H9 (cell line): Measurements from ENCODE around the gene GSTA4. TPM values are rescaled to one million over a fixed set of nuclear protein-coding genes. Genes with fewer than 3 reads are reported as not detected.

Source experiments
- DNase-seq: peaks from one replicate; pipeline ENCODE4 v3.0.0-alpha.2; 2017
- H2AFZ ChIP-seq: one replicate; pipeline ENCODE4 v1.6.1; 2013; ENCODE audit warnings: mild to moderate bottlenecking, low read length, control low read depth, moderate library complexity
- H2AK5ac ChIP-seq: 2 replicates; pipeline ENCODE4 v1.6.1; 2013; ENCODE audit warnings: low read length, control low read depth, mixed read lengths; ENCODE audit not compliant: insufficient read length
- H2BK120ac ChIP-seq: one replicate; pipeline ENCODE4 v1.6.1; 2013; ENCODE audit warnings: low read depth, mild to moderate bottlenecking, low read length, control low read depth, inconsistent platforms; ENCODE audit not compliant: poor library complexity, severe bottlenecking
- H2BK12ac ChIP-seq: 2 replicates; pipeline ENCODE4 v1.6.1; 2013; ENCODE audit warnings: low read length, control low read depth, mixed read lengths, low read depth; ENCODE audit not compliant: insufficient read length
- H2BK15ac ChIP-seq: 2 replicates; pipeline ENCODE4 v1.6.1; 2013; ENCODE audit warnings: low read depth, low read length, control low read depth
- H2BK20ac ChIP-seq: one replicate; pipeline ENCODE4 v1.6.1; 2013; ENCODE audit warnings: low read depth, mild to moderate bottlenecking, low read length, control low read depth, inconsistent platforms; ENCODE audit not compliant: poor library complexity, severe bottlenecking
- H2BK5ac ChIP-seq: 2 replicates; pipeline ENCODE4 v1.6.1; 2013; ENCODE audit warnings: low read length, control low read depth, mixed read lengths; ENCODE audit not compliant: insufficient read length
- H3K14ac ChIP-seq: 2 replicates; pipeline ENCODE4 v1.6.1; 2013; ENCODE audit warnings: low read length, control low read depth; ENCODE audit not compliant: insufficient read depth
- H3K18ac ChIP-seq: 2 replicates; pipeline ENCODE4 v1.6.1; 2013; ENCODE audit warnings: low read depth, mild to moderate bottlenecking, mixed read lengths, low read length, control low read depth; ENCODE audit not compliant: insufficient read length
- H3K23ac ChIP-seq: 2 replicates; pipeline ENCODE4 v1.6.1; 2013; ENCODE audit warnings: low read length, control low read depth, mixed read lengths, low read depth; ENCODE audit not compliant: insufficient read length
- H3K23me2 ChIP-seq: 2 replicates; pipeline ENCODE4 v1.6.1; 2013; ENCODE audit warnings: low read depth, mild to moderate bottlenecking, mixed read lengths, low read length, control low read depth; ENCODE audit not compliant: insufficient read length, poor library complexity, severe bottlenecking
- H3K27ac ChIP-seq: 2 replicates; pipeline ENCODE4 v1.5.1; 2013; ENCODE audit warnings: low read length, control low read depth, mixed read lengths, low read depth; ENCODE audit not compliant: insufficient read length
- H3K27me3 ChIP-seq: 2 replicates; pipeline ENCODE4 v1.6.1; 2013; ENCODE audit warnings: low read length, control low read depth, inconsistent platforms; ENCODE audit not compliant: insufficient read depth
- H3K4ac ChIP-seq: 2 replicates; pipeline ENCODE4 v1.6.1; 2013; ENCODE audit warnings: low read depth, mild to moderate bottlenecking, control low read depth, inconsistent platforms, low read length, moderate library complexity
- H3K4me1 ChIP-seq: 2 replicates; pipeline ENCODE4 v1.6.1; 2013; ENCODE audit warnings: low read length, control low read depth, inconsistent platforms; ENCODE audit not compliant: insufficient read depth
- H3K4me2 ChIP-seq: 2 replicates; pipeline ENCODE4 v1.6.1; 2013; ENCODE audit warnings: low read length, control low read depth, mixed read lengths; ENCODE audit not compliant: insufficient read length, insufficient read depth
- H3K56ac ChIP-seq: 2 replicates; pipeline ENCODE4 v1.6.1; 2013; ENCODE audit warnings: low read depth, mild to moderate bottlenecking, mixed read lengths, low read length, control low read depth; ENCODE audit not compliant: insufficient read length
- H3K79me1 ChIP-seq: 2 replicates; pipeline ENCODE4 v1.6.1; 2013; ENCODE audit warnings: low read depth, mild to moderate bottlenecking, moderate library complexity, low read length, control low read depth, inconsistent platforms; ENCODE audit not compliant: insufficient read depth, poor library complexity, severe bottlenecking
- H3K79me2 ChIP-seq: 2 replicates; pipeline ENCODE4 v1.6.1; 2013; ENCODE audit warnings: low read length, control low read depth, inconsistent platforms; ENCODE audit not compliant: insufficient read depth
- H3K9ac ChIP-seq: 2 replicates; pipeline ENCODE4 v1.6.1; 2013; ENCODE audit warnings: low read length, control low read depth, mixed read lengths; ENCODE audit not compliant: insufficient read length; ENCODE audit errors: extremely low read depth
- H3K9me3 ChIP-seq: one replicate; pipeline ENCODE4 v1.6.1; 2013; ENCODE audit warnings: low read depth, low read length, inconsistent platforms; ENCODE audit not compliant: control insufficient read depth
- H3T11ph ChIP-seq: one replicate; pipeline ENCODE4 v1.6.1; 2013; ENCODE audit warnings: mild to moderate bottlenecking, low read length, control low read depth, inconsistent platforms
- H4K20me1 ChIP-seq: one replicate; pipeline ENCODE4 v1.6.1; 2013; ENCODE audit not compliant: control insufficient read depth, insufficient read length, insufficient read depth
- H4K5ac ChIP-seq: 2 replicates; pipeline ENCODE4 v1.6.1; 2013; ENCODE audit warnings: low read depth, mild to moderate bottlenecking, mixed read lengths, low read length, control low read depth; ENCODE audit not compliant: insufficient read length
- H4K8ac ChIP-seq: replicated peaks from 2 replicates; pipeline ENCODE4 v1.6.1; 2013; ENCODE audit warnings: low read length, control low read depth, mixed read lengths, low read depth; ENCODE audit not compliant: insufficient read length
- H4K91ac ChIP-seq: 2 replicates; pipeline ENCODE4 v1.6.1; 2013; ENCODE audit warnings: low read depth, mild to moderate bottlenecking, moderate library complexity, mixed read lengths, low read length, control low read depth; ENCODE audit not compliant: insufficient read length
- H3K27ac Mint-ChIP-seq, 3 experiments: 2 replicates in 2 of 3; 3 replicates in 1 of 3; pipeline ENCODE4 v1.8.0; 2020 to 2021; ENCODE audit warnings: mixed read lengths in 3 of 3, mild to moderate bottlenecking in 1 of 3, moderate library complexity in 1 of 3
- H3K27me3 Mint-ChIP-seq: 2 replicates; pipeline ENCODE4 v1.8.0; 2021; ENCODE audit warnings: low read depth, mild to moderate bottlenecking, moderate library complexity, mixed read lengths
- H3K36me3 Mint-ChIP-seq, 3 experiments: 2 replicates in 2 of 3; 3 replicates in 1 of 3; pipeline ENCODE4 v1.8.0; 2020 to 2021; ENCODE audit warnings: low read depth in 3 of 3, mixed read lengths in 3 of 3; ENCODE audit not compliant: insufficient read depth in 1 of 3
- H3K4me1 Mint-ChIP-seq, 2 experiments: 2 replicates each; pipeline ENCODE4 v1.8.0; 2020; ENCODE audit warnings: mixed read lengths in 2 of 2
- H3K4me3 Mint-ChIP-seq, 2 experiments: 2 replicates in 1 of 2; 3 replicates in 1 of 2; pipeline ENCODE4 v1.8.0; 2020 to 2021; ENCODE audit warnings: mild to moderate bottlenecking in 2 of 2, mixed read lengths in 2 of 2, moderate library complexity in 1 of 2
- H3K9me3 Mint-ChIP-seq, 2 experiments: 2 replicates in 1 of 2; 3 replicates in 1 of 2; pipeline ENCODE4 v1.8.0; 2020; ENCODE audit warnings: mild to moderate bottlenecking in 2 of 2, mixed read lengths in 2 of 2, moderate library complexity in 1 of 2
- WGBS: extraction: QIAGEN DNeasy Blood & Tissue Kit; methylation state at CpG from one replicate; pipeline ENCODE4 v1.1.7; 2013; ENCODE audit warnings: missing lambda C conversion rate, low lambda C conversion rate, mixed read lengths; ENCODE audit not compliant: insufficient read length; ENCODE audit errors: extremely low coverage; 5-methylcytosine and 5-hydroxymethylcytosine counted together
- total RNA-seq: library from RNA; stranded (reverse); gene quantifications from 2 replicates; pipeline ENCODE4 v1.2.1, GENCODE V29; 2021
- TF ChIP-seq, protein P1 (sequence below): fragments of 200-600 bp; sonication (generic); conservative IDR thresholded peaks from 3 replicates; pipeline ENCODE4 v1.8.0; 2021; ENCODE audit warnings: antibody characterized with exemption, mild to moderate bottlenecking

The GSTA4 gene
- total RNA-seq, 1 experiment from 2014 or later: 32.1 TPM

DNA sequence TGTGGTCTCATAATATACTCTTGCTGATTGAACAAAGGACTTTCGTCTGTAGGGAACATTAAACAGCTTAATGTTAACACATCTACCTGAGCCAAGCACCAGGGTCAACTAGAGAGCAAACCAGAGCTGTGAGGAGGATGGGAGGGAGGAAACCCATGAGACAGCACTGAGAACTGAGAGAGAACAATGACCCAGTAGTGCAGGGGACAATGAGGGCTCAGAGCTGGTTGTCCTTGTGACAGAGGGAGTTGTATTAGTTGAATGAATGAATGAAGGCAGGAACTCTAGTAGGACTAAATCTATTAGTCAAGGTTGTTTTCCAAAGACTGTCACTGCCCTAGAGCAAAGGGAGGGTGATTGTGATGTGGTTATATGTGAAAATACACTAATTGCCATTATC lies 28.2 kb upstream of the GSTA4 start:
- no peak overlapping the region for H3K4ac ChIP-seq
- no peaks in the 10 kb centered on the region for H3K27me3 Mint-ChIP-seq
- H2BK12ac ChIP-seq: no peak overlapping the region
- no peak for DNase-seq
- peaks cover 0 to 6% (median 0%) of the 10 kb centered on the region in 3 experiments; a peak in 1 of 7 replicates for H3K36me3 Mint-ChIP-seq
- no peaks in the 10 kb centered on the region for H3K9me3 ChIP-seq
- no peak overlapping the region for H3K14ac ChIP-seq
- no peaks in the 10 kb centered on the region for H3K4me1 ChIP-seq
- H3K27ac Mint-ChIP-seq: peak overlapping the region in 1 of 3 experiments; percentile 3; a peak in 1 of 7 replicates
- no CpG with 5 or more reads among the region's 1 CpG for WGBS
- TF ChIP-seq, protein P1, sequence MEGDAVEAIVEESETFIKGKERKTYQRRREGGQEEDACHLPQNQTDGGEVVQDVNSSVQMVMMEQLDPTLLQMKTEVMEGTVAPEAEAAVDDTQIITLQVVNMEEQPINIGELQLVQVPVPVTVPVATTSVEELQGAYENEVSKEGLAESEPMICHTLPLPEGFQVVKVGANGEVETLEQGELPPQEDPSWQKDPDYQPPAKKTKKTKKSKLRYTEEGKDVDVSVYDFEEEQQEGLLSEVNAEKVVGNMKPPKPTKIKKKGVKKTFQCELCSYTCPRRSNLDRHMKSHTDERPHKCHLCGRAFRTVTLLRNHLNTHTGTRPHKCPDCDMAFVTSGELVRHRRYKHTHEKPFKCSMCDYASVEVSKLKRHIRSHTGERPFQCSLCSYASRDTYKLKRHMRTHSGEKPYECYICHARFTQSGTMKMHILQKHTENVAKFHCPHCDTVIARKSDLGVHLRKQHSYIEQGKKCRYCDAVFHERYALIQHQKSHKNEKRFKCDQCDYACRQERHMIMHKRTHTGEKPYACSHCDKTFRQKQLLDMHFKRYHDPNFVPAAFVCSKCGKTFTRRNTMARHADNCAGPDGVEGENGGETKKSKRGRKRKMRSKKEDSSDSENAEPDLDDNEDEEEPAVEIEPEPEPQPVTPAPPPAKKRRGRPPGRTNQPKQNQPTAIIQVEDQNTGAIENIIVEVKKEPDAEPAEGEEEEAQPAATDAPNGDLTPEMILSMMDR: no peak
- no peaks in the 10 kb centered on the region for H4K20me1 ChIP-seq
- no peaks in the 10 kb centered on the region for H3K79me1 ChIP-seq
- H2BK15ac ChIP-seq: no peak overlapping the region
- H3K9me3 Mint-ChIP-seq: no peaks in the 10 kb centered on the region
- H3K56ac ChIP-seq: no peak overlapping the region
- H3K23ac ChIP-seq: no peak overlapping the region
- H4K8ac ChIP-seq: no peak overlapping the region
- H3K23me2 ChIP-seq: no peaks in the 10 kb centered on the region
- peaks cover 0 to 7% of the 10 kb centered on the region in 2 experiments; a peak in 1 of 4 replicates for H3K4me1 Mint-ChIP-seq
- H3K27me3 ChIP-seq: no peaks in the 10 kb centered on the region
- H3K4me2 ChIP-seq: no peak overlapping the region
- no peak overlapping the region for H3K18ac ChIP-seq
- H3T11ph ChIP-seq: no peak overlapping the region
- H2BK20ac ChIP-seq: no peak overlapping the region
- H3K79me2 ChIP-seq: no peaks in the 10 kb centered on the region
- no peak overlapping the region for H2BK120ac ChIP-seq
- H3K4me3 Mint-ChIP-seq: no peak overlapping the region
- H2AK5ac ChIP-seq: no peak overlapping the region
- no peak overlapping the region for H3K9ac ChIP-seq
- H4K5ac ChIP-seq: no peak overlapping the region
- H2BK5ac ChIP-seq: no peak overlapping the region
- H2AFZ ChIP-seq: no peak overlapping the region
- H4K91ac ChIP-seq: no peak overlapping the region
- H3K27ac ChIP-seq: no peak overlapping the region
